Left hindlimb (tissue), 1 donor: ENCODE data around the gene ZIC1.

Source experiments
- DNase-seq: peaks from one replicate; pipeline ENCODE4 v3.0.0-alpha.2; 2018

ZIC1 gene

DNA sequence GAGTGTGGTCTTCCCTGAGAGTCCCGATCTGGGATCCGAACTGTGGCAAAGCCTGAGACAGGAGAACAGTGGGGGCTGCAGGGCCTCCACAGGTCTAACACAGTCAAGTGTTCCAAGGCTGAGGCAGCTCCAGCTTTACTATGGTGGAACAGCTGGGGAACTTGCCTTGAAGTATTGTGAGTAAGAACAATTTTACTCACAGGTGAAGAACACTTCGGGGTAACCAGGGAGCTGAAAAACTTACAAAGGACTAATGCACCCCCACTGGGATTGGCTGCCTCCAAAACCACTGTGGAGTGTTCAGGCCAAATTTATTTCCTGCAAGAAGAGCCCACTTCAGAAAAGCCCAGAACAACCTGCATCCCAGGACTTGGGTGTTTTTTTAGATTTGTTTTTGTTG is 28.2 kb upstream of the ZIC1 start:
- DNase-seq = no peak

- no peak for DNase-seq
These were observed 27.6 kb upstream of the ZIC1 start for GRCh38 chr3:147381596-147381995.

GRCh38 chr3:147383617-147384016 is 25.5 kb upstream of the ZIC1 start:
- DNase-seq = no peak

DNA sequence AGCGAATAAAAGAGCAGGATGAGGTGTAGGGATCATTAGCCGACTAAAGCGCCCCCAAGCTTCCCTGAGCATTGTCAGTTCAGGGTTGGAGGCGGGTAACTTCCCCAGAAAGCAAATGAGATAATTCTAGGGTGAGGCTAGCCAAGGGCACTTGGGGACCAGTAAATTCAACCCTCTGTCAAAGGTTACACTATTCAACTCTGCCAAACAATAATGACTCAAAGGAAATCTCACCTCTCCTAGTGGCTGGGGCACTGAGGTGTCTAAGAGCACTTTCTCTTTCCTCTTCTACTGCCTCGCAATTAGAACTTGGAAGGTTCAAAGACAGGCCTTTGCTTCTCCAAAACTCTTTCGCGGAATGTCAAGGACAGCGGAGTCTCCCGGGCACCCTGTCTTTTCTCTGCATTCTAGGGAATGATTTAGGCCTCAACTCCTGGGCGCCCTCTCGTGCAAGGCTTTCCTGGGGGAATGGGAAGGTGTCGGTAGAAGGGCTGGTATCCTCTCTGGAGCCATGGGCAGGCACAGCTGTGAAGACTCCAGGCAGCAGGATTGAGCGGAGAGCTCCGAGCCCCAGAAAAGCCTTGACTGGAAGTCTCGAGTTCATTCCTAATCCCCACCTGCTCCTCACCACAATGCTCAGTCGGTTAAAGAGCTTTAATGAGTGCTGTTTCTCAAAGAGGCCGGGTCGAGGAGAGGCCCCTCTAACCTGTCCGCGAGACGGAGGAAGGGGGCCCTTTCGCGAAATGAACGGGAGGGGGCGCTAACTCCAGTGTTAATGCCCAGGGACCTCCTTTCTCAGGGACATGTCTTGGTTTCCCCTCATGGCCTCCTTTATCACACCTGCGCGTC is 24.7 kb upstream of the ZIC1 start:
- peak; percentile 21 for DNase-seq

- DNase-seq = no peak
These were observed 23.8 kb upstream of the ZIC1 start for GRCh38 chr3:147385059-147386012.

DNA sequence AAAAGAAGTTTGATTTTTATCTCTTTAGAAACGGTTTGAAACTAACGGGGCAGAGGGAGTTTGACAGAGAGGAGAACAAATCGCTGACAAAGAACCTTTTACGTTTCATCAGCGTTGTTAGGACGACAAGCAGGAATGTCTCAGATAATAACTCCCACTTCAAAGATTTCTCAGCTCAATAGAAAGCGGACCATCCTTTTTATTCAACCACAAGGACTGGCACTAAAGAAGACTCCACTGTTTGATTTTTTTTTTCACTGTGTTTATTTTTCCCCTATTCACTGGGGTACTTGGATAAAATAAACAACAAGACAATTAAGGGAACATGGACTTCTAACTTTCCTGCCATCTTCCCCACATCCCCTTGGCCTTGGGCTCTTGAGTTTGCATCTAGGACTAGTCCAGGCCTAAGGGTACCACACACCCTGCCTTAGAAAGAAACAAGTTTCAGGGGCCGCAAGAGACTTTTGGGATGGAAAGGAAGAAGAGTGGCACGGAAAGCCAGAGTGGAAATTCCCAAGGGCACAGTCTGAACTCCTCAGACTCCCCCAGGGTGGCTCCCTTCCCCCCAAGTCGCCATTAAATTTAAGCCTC is 21.8 kb upstream of the ZIC1 start:
- no peak for DNase-seq

DNA sequence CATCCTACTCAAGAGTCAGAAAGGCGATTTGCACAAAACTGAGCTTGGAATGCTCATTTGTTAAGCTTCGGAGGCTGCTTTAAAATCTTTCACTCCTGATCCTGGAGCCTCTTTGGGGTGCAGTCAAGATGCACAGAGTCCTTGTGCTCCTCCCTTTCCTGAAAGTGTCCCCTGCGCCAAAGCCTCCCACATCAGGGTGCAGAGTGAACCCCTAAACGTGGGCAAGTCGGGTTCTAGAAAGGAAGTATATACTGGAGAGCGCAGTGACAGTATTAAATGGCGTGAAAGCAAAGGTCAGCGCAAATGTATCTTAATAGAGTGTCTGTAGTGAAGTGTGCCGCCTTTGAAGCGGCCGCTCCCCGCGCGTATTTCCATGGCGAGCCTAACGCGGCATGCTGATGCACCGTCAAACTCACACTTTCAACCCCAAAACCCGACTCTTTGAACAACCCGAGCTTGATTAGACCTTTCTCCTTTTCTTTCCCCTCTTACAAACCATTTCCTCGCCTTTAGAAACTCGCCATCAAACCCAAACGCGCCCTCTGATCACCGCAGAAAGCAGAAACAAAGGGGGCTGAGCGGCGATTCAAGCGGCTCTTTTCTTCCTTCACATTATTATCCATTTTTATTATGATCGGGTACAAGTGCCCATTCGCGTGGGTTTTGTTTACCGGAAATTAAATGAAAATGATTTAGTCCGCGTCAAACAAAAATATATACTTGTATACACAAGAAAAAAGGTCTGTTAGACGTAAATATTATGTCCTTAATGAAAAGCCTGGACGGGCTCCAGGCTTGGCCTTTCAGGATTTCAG is 21.1 kb upstream of the ZIC1 start:
- DNase-seq = no peak

DNA sequence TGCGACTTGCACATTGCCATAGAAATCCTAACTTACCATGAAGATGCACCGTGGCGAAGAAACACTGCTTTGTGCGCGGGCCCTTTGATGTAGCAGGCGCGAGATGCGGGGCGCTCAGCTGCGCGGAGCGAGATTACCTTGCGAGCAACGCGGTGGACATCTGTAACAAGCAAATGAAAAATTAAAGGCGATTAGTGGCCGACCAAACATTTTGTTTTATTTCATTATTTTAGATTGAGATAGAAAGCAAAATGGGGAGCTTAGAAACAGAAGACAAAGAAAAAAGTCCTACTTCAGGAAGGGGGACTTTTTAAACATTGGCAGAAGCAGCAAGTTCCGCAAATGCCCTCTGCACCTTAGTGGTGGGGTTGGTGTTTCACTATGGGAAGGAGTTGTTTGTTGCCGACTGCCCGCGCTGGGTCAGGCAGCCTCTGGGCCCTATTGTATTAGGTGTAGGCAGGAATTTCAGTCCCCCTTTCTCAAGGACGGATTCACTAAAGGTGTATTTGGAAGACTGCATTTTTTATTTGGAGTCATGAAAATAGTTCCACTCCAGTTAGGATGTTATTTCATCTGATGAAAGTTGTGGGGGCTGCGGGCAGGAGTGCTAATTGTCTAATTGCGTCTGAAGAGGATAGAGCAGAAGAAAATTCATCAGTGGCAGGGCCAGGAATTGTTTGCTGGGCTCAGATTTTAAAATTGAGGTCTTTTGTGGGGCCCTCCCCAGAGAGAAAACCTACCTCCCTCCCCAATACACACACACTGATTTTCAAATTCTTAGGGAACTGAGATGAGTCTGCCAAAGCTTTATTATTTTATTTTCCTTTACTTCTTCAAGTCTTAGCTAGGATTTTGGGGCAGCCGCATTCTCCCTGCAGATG is 20.2 kb upstream of the ZIC1 start:
- no peak for DNase-seq

- no peak for DNase-seq
These were observed 19.4 kb upstream of the ZIC1 start for GRCh38 chr3:147389717-147390116.

DNA sequence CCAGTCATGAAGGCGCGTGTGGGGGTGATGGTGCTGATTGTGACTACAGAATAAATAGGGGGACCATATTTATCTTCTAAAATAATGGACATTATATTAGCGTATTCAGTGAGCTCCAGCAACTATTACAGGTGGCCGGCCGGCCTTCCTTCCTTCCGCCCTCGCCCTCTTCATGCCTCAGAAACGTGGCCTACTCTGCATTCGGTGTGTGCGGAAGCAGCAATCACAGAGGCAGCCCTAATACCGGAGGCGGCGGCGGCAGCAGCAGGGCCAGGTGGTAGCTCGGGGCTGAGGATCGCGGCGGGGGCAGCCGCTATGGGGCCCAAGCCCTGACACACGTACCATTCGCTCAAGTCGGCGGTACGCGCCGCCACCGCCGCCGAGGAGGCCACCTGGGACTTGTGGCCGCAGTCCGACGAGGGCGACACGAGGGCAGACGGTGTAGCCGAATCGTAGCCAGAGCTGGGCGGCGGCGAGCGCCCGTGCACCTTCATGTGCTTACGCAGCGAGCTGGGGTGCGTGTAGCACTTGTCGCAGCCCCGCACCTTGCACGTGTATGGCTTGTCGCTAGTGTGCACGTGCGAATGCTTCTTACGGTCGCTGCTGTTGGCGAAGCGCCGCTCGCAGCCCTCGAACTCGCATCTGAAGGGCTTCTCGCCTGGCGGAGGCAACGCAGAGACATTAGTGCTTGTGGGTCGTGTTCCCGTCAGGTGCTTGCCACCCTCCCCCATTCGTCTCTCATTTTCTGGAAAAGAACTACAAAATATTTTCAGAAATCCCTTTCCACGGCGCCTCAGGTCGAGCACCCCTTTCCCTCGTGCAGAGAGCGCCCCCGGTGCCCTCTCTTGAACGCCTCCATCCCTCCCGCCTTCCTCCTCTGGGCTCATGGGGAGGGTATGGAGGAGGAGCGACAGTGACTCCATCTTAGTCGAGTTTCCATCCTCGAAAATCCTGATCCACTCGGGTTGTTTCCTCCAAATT is 18.3 kb upstream of the ZIC1 start:
- peak; percentile 37 for DNase-seq

DNA sequence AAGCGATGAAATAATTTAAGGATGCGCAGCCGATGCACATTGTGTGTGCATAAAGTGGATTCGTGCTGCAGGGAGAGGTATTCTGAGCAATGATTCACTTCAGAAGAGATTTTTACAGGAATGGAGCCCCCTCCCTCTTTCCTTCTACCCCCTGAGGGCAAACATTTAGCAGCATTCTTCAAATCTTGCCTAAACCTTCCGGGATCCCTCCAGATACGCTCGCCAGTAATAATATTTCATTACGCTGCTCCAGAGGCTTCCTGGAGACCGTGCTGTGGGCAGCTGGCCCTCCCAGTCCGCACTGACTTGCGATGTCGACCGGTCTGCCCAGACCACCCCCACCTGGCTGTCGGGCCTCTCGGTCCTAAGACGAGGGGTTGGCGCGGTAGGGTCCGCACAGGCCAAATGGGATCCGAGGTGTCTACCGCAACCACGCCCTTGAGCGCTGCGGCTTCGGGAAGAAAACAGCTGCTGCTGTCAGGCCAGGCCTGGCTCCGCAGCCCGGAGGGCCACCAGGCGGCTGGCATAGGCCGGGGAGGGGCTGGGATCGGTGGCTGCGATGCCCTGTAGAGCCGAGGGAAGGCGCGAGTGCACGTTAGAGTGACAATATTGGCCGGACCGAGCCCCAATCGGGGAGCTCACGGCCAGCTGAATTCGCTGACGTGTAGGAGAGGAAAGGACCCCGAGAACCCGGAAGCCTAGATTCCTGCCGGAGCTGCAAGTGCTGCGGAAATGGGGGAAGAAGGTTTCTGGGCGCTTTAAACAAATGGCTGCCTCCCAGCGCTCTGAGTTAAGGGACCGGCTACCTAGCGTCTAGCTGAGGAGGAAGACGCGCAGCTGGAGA is 17.2 kb upstream of the ZIC1 start:
- peak; percentile 85 for DNase-seq

GRCh38 chr3:147392625-147392946 is 16.6 kb upstream of the ZIC1 start:
- no peak for DNase-seq

GRCh38 chr3:147393261-147393942 is 15.8 kb upstream of the ZIC1 start:
- DNase-seq = peak; percentile 68

GRCh38 chr3:147393943-147394883 is 15.0 kb upstream of the ZIC1 start:
- no peak for DNase-seq

DNA sequence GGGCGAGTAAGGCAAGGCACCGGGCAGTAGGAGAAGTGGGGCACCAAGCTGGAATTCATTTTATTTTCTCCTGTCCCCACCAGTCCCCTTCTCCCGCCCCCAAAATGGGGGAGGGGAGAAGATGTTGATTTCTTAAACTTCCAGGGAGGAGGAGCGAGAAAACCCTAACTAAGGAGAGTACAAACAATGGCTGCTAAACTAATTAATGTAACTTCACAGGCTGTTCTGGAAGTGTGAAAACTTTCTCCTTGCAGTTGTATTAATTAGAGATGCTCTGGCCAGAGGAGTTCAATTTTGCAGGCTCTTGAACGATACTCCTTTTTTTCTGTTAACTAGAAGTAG is 14.3 kb upstream of the ZIC1 start:
- no peak for DNase-seq

DNA sequence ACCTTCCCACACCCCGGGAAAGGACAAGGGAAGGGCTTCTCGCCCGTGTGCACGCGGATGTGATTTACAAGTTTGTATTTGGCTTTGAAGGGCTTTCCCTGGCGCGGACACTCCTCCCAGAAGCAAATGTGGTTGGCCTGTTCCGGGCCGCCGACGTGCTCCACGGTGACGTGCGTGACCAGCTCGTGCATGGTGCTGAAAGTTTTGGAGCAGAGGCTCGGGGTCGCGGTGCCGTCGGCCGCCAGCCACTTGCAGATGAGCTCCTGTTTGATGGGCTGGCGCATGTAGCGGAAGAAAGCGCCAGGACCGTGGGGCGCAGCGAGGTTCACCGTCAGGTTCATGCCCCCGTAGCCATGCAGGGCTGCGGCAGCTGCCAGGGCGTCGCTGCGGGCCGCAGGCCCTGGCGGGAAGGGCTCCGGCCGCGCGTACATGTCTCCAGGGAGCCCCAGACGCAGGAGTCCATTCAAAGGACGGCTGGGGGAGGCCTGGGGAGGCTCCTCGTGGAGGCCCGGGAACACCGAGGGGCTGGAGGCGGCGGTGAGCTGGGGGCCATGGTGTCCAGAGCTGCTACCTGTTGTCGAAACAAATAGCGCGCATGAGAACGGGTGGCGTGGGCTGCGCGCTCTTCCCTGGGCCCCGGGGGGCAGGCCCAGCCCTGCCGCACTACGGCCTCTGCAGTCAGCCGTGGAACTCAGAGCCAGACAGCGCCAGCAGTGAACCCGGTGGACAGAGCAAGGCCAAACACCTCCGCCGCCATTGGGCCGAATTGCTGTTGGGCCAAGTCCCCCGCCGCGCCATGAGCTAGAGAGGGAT is 13.1 kb upstream of the ZIC1 start:
- no peak for DNase-seq

DNA sequence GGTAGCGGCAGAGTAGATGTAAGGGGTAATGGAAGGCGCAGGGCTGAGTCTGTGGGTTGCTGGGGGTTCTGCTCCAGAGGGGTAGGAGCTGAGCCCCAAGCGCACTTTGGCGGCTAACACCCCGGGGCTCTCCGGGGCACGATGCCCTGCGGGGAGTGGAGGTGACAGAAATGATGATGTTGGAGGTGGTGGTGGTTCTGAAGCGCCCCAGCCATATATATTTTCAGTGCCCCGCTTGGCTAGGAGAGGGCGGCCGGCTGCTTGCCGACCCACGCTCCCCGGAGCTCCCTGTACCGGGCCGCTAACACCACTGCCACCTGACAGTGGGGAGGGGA is 12.5 kb upstream of the ZIC1 start:
- no peak for DNase-seq
